NB4 (cell line): ENCODE measurements around the gene SNX9.

Experiments used
- DNase-seq: peaks from one replicate; pipeline ENCODE4 v3.0.0; 2010; ENCODE audit warnings: low read depth
- H3K4me3 ChIP-seq: one replicate; pipeline ENCODE4 v1.5.1; 2011; ENCODE audit warnings: mild to moderate bottlenecking, low read depth, low read length, moderate library complexity
- MYC ChIP-seq: IDR thresholded peaks from 2 replicates; pipeline ENCODE4 v1.6.1; 2011; ENCODE audit warnings: low read depth, low read length
- POLR2A ChIP-seq: IDR thresholded peaks from 2 replicates; pipeline ENCODE4 v1.6.1; 2011; ENCODE audit warnings: mild to moderate bottlenecking; ENCODE audit not compliant: insufficient read length; ENCODE audit errors: extremely low read depth
- TF ChIP-seq, protein P1 (sequence below): IDR thresholded peaks from 2 replicates; pipeline ENCODE4 v1.6.1; 2011; ENCODE audit warnings: low read depth, low read length
- TF ChIP-seq, protein P2 (sequence below): IDR thresholded peaks from one replicate; pipeline ENCODE4 v1.5.1; 2012; ENCODE audit warnings: low read depth, low read length

SNX9 gene

DNA sequence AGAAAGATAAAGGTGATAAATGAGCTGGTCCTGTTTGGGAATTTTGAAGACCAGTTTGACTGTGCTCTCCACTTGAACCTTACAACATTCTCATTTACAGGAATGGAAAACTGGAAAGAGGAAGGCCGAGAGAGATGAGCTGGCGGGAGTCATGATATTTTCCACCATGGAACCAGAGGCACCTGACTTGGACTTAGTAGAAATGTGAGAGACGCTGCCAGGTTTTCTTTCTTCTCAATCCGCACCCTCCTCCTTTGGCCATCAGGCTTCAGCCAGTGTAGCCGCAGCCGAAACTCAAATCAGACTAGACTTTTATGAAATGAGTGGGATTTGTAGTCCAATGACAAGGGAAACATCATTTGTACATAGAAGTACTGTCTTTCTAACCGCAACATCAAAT lies 104.0 kb downstream of the SNX9 start:
- no peak overlapping the region for H3K4me3 ChIP-seq
- no peak for TF ChIP-seq MYC
- TF ChIP-seq, protein P1, sequence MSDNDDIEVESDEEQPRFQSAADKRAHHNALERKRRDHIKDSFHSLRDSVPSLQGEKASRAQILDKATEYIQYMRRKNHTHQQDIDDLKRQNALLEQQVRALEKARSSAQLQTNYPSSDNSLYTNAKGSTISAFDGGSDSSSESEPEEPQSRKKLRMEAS: no peak
- TF ChIP-seq, protein P2, sequence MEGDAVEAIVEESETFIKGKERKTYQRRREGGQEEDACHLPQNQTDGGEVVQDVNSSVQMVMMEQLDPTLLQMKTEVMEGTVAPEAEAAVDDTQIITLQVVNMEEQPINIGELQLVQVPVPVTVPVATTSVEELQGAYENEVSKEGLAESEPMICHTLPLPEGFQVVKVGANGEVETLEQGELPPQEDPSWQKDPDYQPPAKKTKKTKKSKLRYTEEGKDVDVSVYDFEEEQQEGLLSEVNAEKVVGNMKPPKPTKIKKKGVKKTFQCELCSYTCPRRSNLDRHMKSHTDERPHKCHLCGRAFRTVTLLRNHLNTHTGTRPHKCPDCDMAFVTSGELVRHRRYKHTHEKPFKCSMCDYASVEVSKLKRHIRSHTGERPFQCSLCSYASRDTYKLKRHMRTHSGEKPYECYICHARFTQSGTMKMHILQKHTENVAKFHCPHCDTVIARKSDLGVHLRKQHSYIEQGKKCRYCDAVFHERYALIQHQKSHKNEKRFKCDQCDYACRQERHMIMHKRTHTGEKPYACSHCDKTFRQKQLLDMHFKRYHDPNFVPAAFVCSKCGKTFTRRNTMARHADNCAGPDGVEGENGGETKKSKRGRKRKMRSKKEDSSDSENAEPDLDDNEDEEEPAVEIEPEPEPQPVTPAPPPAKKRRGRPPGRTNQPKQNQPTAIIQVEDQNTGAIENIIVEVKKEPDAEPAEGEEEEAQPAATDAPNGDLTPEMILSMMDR: no peak
- TF ChIP-seq POLR2A: no peak
- DNase-seq: no peak

- DNase-seq: no peak
- TF ChIP-seq, protein P1: no peak
- H3K4me3 ChIP-seq: no peak overlapping the region
Measured at GRCh38 chr6:157928428-157928827, 105.4 kb downstream of the SNX9 start.

GRCh38 chr6:157929076-157929475 lies 106.0 kb downstream of the SNX9 start:
- no peak for DNase-seq
- no peak overlapping the region for H3K4me3 ChIP-seq
- TF ChIP-seq, protein P1: no peak
- TF ChIP-seq MYC: no peak
- TF ChIP-seq POLR2A: no peak
- TF ChIP-seq, protein P2: no peak

GRCh38 chr6:157929765-157930319 lies 106.8 kb downstream of the SNX9 start:
- no peak for DNase-seq
- no peak for TF ChIP-seq MYC
- TF ChIP-seq, protein P2: no peak
- no peak for TF ChIP-seq POLR2A
- TF ChIP-seq, protein P1: no peak
- no peak overlapping the region for H3K4me3 ChIP-seq

DNA sequence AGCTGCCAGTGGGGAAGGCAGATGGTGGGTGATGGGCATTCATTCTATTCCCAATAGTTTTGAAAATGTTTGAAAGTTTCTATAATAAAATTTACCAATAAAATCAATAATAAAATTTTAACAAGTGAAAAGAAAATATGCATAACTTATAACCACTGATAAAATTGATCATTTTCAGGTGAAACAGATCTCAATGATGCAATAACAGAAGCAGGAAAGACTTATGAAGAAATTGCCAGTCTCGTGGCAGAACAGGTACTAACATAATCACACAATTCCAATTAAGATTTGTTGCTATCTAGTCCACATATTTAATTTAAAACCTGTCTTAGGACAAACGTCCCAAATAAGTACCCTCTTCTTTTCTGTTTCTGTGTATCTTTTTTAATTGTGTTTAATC lies 112.7 kb downstream of the SNX9 start:
- no peak overlapping the region for H3K4me3 ChIP-seq
- TF ChIP-seq POLR2A: no peak
- TF ChIP-seq, protein P2: no peak
- TF ChIP-seq, protein P1: no peak
- no peak for TF ChIP-seq MYC
- DNase-seq: no peak

GRCh38 chr6:157937318-157937717 lies 114.3 kb downstream of the SNX9 start:
- H3K4me3 ChIP-seq: no peak overlapping the region
- TF ChIP-seq MYC: no peak
- TF ChIP-seq, protein P1: no peak
- TF ChIP-seq, protein P2: no peak
- DNase-seq: no peak
